Left forelimb (tissue), 1 donor: ENCODE measurements around the gene BLACAT1.
"Not testable (repeated sequence)": the region's sequence is repeated elsewhere in the genome, so short reads cannot be mapped to it uniquely, and the experiment has no call there.

ENCODE experiments used
- DNase-seq: peaks from one replicate; pipeline ENCODE4 v3.0.0-alpha.2; 2018; ENCODE audit warnings: low spot score

BLACAT1 gene

DNA sequence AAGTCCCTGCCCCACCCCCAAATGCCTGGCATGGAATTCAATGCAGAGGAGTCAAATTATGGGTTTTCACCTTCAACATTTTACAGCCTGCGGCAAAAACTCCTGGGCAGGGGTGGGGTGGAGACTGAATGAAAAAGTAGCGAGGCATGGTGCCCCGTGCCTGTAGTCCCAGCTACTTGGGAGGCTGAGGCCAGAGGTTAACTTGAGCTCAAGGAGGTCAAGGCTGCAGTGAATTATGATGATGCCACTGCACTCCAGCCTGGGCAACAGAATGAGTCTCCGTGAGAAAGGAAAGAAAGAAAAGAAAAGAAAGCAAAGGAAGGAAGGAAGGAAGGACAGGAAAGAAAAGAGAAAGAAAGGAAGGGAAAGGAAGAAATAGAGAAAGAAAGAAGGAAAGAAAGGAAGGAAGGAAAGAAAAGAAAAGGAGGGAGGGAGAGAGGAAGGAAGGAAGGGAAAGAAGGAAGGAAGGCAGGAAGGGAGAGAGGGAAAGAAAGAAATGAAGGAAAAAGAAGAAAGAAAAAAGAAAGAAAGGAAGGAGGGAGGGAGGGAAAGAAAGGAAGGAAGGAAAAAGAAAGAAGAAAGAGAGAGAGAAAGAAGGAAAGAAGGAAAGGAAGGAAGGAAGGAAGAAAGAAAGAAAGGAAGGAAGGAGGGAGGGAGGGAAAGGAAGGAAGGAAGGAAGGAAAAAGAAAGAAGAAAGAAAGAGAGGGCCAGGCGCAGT, 45.1 kb downstream of the BLACAT1 start:
- no peak for DNase-seq

GRCh38 chr1:205407970-205408369, 47.9 kb downstream of the BLACAT1 start:
- DNase-seq = no peak

GRCh38 chr1:205406252-205406651, 49.6 kb downstream of the BLACAT1 start:
- not testable (repeated sequence) for DNase-seq
